ENCODE data around the gene ATP8A2.

Gene ATP8A2

DNA sequence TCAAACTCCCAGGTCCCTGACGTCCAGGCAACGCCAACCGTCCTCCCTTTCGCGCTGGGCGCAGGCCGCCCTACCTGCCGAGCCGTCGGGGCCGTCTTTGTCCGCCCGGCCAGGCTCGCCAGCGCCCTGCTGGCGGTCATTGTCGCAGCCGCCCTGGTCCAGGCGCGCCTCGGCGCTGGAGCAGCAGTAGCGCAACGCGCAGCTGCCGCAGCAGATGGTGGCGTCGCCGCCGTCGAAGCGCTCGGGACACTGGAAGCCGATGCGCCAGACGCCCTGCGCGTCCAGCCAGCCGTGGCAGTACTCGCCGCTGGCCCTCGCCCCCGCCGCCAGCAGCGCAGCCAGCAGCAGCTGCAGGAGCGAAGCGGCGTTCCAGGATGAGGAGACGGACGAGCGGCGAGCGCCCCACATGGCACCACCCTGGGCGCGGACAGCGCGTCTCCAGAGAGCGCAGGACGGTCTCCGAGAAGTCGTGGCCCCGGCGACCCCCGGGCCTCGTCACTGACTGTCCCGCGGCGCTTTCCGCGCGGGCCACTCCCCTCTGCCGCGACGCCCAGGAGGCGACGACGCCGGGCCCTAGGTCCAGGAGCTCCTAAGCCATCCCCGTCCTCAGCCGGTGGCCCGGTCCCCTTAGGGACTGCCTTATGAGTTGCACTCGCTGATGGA lies 678.9 kb downstream of the ATP8A2 start:
- H3K27me3 ChIP-seq (ENCODE audit: insufficient read depth, poor library complexity, severe bottlenecking) = peaks cover 29% of the 10 kb centered on the region
- peak overlapping the region; percentile 39 for H3K4me3 ChIP-seq (ENCODE audit: severe bottlenecking)
- DNase-seq (ENCODE audit: low spot score) (no peak), ATAC-seq (ENCODE audit: low read depth) (peak; percentile 33; the same call in 2 of the 3 replicates)
- TF ChIP-seq, protein P1, sequence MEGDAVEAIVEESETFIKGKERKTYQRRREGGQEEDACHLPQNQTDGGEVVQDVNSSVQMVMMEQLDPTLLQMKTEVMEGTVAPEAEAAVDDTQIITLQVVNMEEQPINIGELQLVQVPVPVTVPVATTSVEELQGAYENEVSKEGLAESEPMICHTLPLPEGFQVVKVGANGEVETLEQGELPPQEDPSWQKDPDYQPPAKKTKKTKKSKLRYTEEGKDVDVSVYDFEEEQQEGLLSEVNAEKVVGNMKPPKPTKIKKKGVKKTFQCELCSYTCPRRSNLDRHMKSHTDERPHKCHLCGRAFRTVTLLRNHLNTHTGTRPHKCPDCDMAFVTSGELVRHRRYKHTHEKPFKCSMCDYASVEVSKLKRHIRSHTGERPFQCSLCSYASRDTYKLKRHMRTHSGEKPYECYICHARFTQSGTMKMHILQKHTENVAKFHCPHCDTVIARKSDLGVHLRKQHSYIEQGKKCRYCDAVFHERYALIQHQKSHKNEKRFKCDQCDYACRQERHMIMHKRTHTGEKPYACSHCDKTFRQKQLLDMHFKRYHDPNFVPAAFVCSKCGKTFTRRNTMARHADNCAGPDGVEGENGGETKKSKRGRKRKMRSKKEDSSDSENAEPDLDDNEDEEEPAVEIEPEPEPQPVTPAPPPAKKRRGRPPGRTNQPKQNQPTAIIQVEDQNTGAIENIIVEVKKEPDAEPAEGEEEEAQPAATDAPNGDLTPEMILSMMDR (IDR thresholded peaks at IDR 0.05; ENCODE audit: poor library complexity, severe bottlenecking) = no peak
- H3K4me1 ChIP-seq (ENCODE audit: insufficient read depth, poor library complexity, severe bottlenecking) = no peaks in the 10 kb centered on the region
- no peaks in the 10 kb centered on the region for H3K36me3 ChIP-seq (ENCODE audit: low read depth)
- H3K27ac ChIP-seq (ENCODE audit: poor library complexity, severe bottlenecking) = no peak overlapping the region
- no peaks in the 10 kb centered on the region for H3K9me3 ChIP-seq (ENCODE audit: severe bottlenecking)

DNA sequence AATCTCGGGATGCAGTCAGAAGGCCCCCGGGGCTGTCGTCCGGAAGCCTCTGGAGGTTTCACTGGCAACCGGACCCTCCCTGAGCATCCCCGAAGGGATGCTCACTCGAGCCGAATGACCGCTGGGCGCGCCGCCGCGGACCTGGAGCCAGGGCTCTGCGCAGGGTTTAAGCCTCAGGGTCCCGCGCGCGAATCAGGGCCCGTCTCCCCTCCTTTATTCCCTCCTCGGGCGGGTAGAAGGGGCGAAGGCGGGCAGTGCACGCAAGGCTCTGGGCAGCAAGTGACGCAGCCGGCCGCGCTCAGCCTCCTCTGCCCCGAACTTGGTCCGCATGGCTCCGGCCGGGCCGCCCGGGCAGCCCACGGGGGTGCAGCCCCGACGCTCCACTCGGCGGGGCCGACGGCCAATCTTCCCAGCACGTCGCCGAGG lies 679.5 kb downstream of the ATP8A2 start:
- H3K4me3 ChIP-seq (ENCODE audit: severe bottlenecking) = peak overlapping the region; percentile 39
- ATAC-seq (ENCODE audit: low read depth) (peak; percentile 22), DNase-seq (ENCODE audit: low spot score) (no peak)
- no peaks in the 10 kb centered on the region for H3K36me3 ChIP-seq (ENCODE audit: low read depth)
- peaks cover 29% of the 10 kb centered on the region for H3K27me3 ChIP-seq (ENCODE audit: insufficient read depth, poor library complexity, severe bottlenecking)
- H3K4me1 ChIP-seq (ENCODE audit: insufficient read depth, poor library complexity, severe bottlenecking) = no peaks in the 10 kb centered on the region
- H3K9me3 ChIP-seq (ENCODE audit: severe bottlenecking) = no peaks in the 10 kb centered on the region
- no peak overlapping the region for H3K27ac ChIP-seq (ENCODE audit: poor library complexity, severe bottlenecking)
- TF ChIP-seq, protein P1 (IDR thresholded peaks at IDR 0.05; ENCODE audit: poor library complexity, severe bottlenecking) = no peak

DNA sequence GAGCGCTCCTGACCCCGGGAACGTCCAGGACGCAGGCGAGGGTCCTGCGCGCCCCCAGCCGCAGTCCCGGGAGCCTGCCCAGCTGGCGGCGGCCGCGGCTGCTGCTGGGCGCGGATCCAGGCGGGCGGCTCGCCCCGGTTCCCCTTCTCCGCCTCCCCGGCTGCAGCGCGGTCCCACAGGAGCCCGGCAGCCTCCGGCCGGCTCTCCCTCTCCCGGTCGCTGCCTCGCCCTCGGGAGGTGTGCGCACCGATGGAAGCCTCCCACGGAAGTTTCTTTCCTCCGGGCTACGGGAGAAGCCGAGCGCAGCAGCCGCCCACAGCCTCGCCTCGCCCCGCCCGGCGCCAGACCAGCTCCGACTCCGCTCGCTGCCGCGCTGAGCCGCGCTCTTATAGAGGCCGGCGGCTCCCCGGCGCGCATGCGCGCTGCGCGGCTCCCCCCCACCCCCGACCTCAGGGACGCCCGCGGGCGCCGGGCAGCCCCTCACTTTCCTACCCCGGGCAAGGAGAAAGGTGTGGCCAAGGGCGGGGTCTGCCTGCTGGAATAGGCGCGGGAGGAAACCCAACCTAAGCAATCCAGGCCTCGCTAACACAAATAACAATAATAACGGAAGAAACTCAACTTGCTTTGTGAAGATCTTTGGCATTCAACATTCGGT lies 680.0 kb downstream of the ATP8A2 start, which contains the start of gene SHISA2:
TSS of gene SHISA2 (minus strand) at position 360 of the 655 bp plus-strand sequence. CDS start 1,041 bp downstream, outside the sequence.
- Histone ChIP-seq H3K27me3 (ENCODE audit: insufficient read depth, poor library complexity, severe bottlenecking) (peaks cover 29% of the 10 kb centered on the region), H3K36me3 (ENCODE audit: low read depth) (no peaks in the 10 kb centered on the region), H3K4me1 (ENCODE audit: insufficient read depth, poor library complexity, severe bottlenecking) (no peaks in the 10 kb centered on the region), H3K9me3 (ENCODE audit: severe bottlenecking) (no peaks in the 10 kb centered on the region), H3K4me3 (ENCODE audit: severe bottlenecking) (peak within 1 kb of the TSS; percentile 39), H3K27ac (ENCODE audit: poor library complexity, severe bottlenecking) (no peak within 1 kb of the TSS)
- TF ChIP-seq, protein P1 (IDR thresholded peaks at IDR 0.05; ENCODE audit: poor library complexity, severe bottlenecking) = no peak
- DNase-seq (ENCODE audit: low spot score) (no peak), ATAC-seq (ENCODE audit: low read depth) (peak; percentile 73)

DNA sequence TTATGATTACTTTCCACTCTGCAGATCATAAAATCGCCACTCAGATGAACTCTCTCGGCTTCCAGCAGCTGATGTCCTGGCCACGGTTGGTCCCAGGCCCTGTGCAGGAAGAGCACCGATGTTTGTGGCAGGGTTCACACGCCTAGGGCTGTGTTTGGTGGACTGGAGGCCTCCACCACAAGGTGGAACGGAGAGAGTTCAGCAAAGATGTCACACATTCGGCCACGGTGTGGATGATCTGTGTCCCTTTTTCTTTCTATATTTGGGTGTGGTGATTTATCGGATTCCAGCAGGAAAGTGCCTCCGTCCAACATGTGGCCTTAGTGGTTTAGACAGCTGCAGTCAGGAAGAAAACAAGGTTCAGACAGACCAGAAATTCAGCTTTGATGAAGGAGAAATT lies 680.6 kb downstream of the ATP8A2 start:
- TF ChIP-seq, protein P1 (IDR thresholded peaks at IDR 0.05; ENCODE audit: poor library complexity, severe bottlenecking) = no peak
- no peaks in the 10 kb centered on the region for H3K36me3 ChIP-seq (ENCODE audit: low read depth)
- H3K9me3 ChIP-seq (ENCODE audit: severe bottlenecking) = no peaks in the 10 kb centered on the region
- H3K4me1 ChIP-seq (ENCODE audit: insufficient read depth, poor library complexity, severe bottlenecking) = no peaks in the 10 kb centered on the region
- H3K4me3 ChIP-seq (ENCODE audit: severe bottlenecking) = no peak overlapping the region
- peaks cover 29% of the 10 kb centered on the region for H3K27me3 ChIP-seq (ENCODE audit: insufficient read depth, poor library complexity, severe bottlenecking)
- DNase-seq (ENCODE audit: low spot score) (no peak), ATAC-seq (ENCODE audit: low read depth) (no peak)
- no peak overlapping the region for H3K27ac ChIP-seq (ENCODE audit: poor library complexity, severe bottlenecking)

Measured in RWPE2 (cell line).